SK-N-MC (cell line): ENCODE results near the gene SLC35F3.
A peak's percentile ranks its signal among the peaks of the same experiment; 100 is the strongest.

ENCODE experiments used
- EZH2 ChIP-seq: fragments of 200-600 bp; sonication (generic); IDR thresholded peaks from one replicate; pipeline ENCODE4 v1.6.1; 2017; ENCODE audit warnings: antibody characterized with exemption
- FOXP2 ChIP-seq: optimal IDR thresholded peaks from 2 replicates; pipeline ENCODE3; 2011; ENCODE audit warnings: mild to moderate bottlenecking, moderate library complexity; ENCODE audit not compliant: insufficient read depth; ENCODE audit errors: extremely low read length, control extremely low read depth
- POLR2AphosphoS5 ChIP-seq: IDR thresholded peaks from 2 replicates; pipeline ENCODE4 v1.6.1; 2012; ENCODE audit warnings: mild to moderate bottlenecking, low read depth, low read length, borderline replicate concordance

DNA sequence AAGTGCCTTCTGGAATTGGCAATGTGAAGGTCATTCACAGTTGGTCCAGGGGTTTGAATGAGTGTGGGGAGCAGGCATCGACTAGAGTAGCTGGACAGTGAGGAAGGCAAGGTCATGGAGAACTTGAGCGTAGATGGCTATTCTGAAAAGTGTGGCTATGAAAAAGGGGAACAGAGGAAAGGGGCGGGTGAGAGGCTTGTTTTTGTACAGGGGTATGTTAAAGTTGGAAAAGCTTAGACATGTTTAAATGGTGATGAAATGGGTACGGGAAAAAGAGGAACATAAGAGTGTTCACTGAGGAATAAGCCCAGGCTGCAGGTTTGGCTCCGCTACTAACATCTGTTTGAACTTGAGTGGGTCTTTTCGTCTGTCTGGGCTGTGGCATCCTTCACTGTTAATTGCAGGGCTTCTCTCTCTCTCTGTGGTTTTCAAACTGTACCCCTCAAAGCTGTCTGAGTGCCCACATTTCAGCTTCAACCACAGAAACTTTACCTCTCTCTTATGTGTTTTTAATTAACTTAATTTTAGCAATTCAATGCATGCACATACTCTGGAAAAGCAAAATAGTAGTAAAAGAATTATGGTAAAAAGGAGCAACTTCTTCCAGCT, 398.0 kb downstream of the SLC35F3 start:
- no peak for TF ChIP-seq EZH2
- peak; percentile 27; the same call in 1 of the 2 replicates for TF ChIP-seq POLR2AphosphoS5
- TF ChIP-seq FOXP2 = no peak
